Measurements from ENCODE around the gene GFPT1. TPM values are rescaled to one million over a fixed set of nuclear protein-coding genes. Genes with fewer than 3 reads are reported as not detected.

Gene GFPT1
- total and polyA plus RNA-seq, 9 of the 15 experiments (the other 6 are each of a cell fraction or from before 2014, with no cell fraction given): 6.6 to 38.3 (median 15.9) TPM

GRCh38 chr2:69382547-69382946, 4.5 kb downstream of the GFPT1 start:
- intact Hi-C loops (cut with micrococcal nuclease): no loop called here
- Histone ChIP-seq H3K9me1 (ENCODE audit: control insufficient read depth, insufficient read depth, low read length) (no peaks in the 10 kb centered on the region), H4K20me1 (replicated peaks; ENCODE audit: control insufficient read depth, insufficient read depth, low read length) (peaks cover 9% of the 10 kb centered on the region; the same call in 1 of the 2 replicates), H3K27me3 (ENCODE audit: control insufficient read depth in 2 of 2, insufficient read depth in 2 of 2, low read length in 2 of 2) (no peaks in the 10 kb centered on the region), H3K9me3 (replicated peaks; ENCODE audit: control insufficient read depth, insufficient read depth, low read depth, low read length) (no peaks in the 10 kb centered on the region), H2AFZ (ENCODE audit: low read depth, low read length) (no peak overlapping the region), H3K36me3 (ENCODE audit: control insufficient read depth, insufficient read depth, low read length) (peaks cover 7% of the 10 kb centered on the region; the same call in 2 of the 3 replicates), H3K4me3 (no peak overlapping the region), H3K9ac (ENCODE audit: insufficient read depth in 1 of 2, low read depth in 2 of 2, low read length in 2 of 2) (0 out of 4 replicates have a peak overlapping the region, but pooled peaks of 1 of the 2 experiments have one; percentile 0), H3K4me1 (replicated peaks in 1 of 2; ENCODE audit: control insufficient read depth in 2 of 2, insufficient read depth in 2 of 2, low read length in 2 of 2) (peaks cover 19 to 26% of the 10 kb centered on the region in 2 experiments; a peak in 4 of 5 replicates), H3K79me2 (ENCODE audit: control insufficient read depth, insufficient read depth, low read length) (peaks cover 99% of the 10 kb centered on the region), H3K27ac (ENCODE audit: extremely low read depth, low read depth, low read length) (peak overlapping the region; percentile 10; the same call in 1 of the 3 replicates), H3K4me2 (ENCODE audit: insufficient read depth, low read length) (peak overlapping the region; percentile 30; the same call in 1 of the 2 replicates)
- DNase-seq (ENCODE audit: extremely low read depth in 1 of 4, low spot score in 3 of 4): peak in 1 of 4 experiments; percentile 2
- no peak for FAIRE-seq
- WGBS (ENCODE audit: insufficient coverage, low coverage, missing lambda C conversion rate): 69% methylated on average over 2 of the region's 2 CpGs
- in situ Hi-C loops (cut with MboI): no loop called here
- no peak for ATAC-seq
- TF ChIP-seq ESRRB (CRISPR knock-in tag; IDR thresholded peaks at IDR 0.05; ENCODE audit: borderline replicate concordance) (no peak), LCOR (CRISPR knock-in tag; IDR thresholded peaks at IDR 0.05) (no peak), NFRKB (IDR thresholded peaks at IDR 0.05; ENCODE audit: low read depth) (no peak), MYC (IDR thresholded peaks at IDR 0.05; ENCODE audit: low read depth, low read length) (no peak), MYC (CRISPR knock-in tag; IDR thresholded peaks at IDR 0.05; ENCODE audit: borderline replicate concordance, low read depth) (no peak), E2F3 (CRISPR knock-in tag; IDR thresholded peaks at IDR 0.05) (no peak), BRD4 (IDR thresholded peaks at IDR 0.05) (no peak), FOXM1 (IDR thresholded peaks at IDR 0.05; ENCODE audit: low read depth) (no peak), FOXM1 (CRISPR knock-in tag; IDR thresholded peaks at IDR 0.05; ENCODE audit: low read depth) (no peak), ILF3 (IDR thresholded peaks at IDR 0.05; ENCODE audit: borderline replicate concordance) (no peak), NFXL1 (CRISPR knock-in tag; IDR thresholded peaks at IDR 0.05) (no peak), ZNF140 (CRISPR knock-in tag; IDR thresholded peaks at IDR 0.05) (no peak), GTF3C2 (IDR thresholded peaks at IDR 0.05; ENCODE audit: borderline replicate concordance, extremely low read depth, insufficient read length) (no peak), MBD2 (IDR thresholded peaks at IDR 0.05; ENCODE audit: borderline replicate concordance, low read depth) (no peak), NR2C1 (IDR thresholded peaks at IDR 0.05) (no peak), NR2C1 (tag; IDR thresholded peaks at IDR 0.05) (no peak), SNIP1 (IDR thresholded peaks at IDR 0.05; ENCODE audit: low read depth) (no peak), TGIF2 (CRISPR knock-in tag; IDR thresholded peaks at IDR 0.05) (no peak), MTF1 (CRISPR knock-in tag; IDR thresholded peaks at IDR 0.05; ENCODE audit: borderline replicate concordance) (no peak)
- BruUV-seq (replicated peaks): TSS peak; percentile 3
- ChIA-PET CTCF (ENCODE audit: low intra/inter-chr PET ratio) (no interaction called here), POLR2A (interaction anchor here (0.6 to 1.4 kb wide), 4 partner anchors 48 to 446 kb away, joined by 3 to 5 read pairs (median 4); no protein-coding TSS in a partner anchor)
